ENCODE data around the gene NSUN6.

The NSUN6 gene

DNA sequence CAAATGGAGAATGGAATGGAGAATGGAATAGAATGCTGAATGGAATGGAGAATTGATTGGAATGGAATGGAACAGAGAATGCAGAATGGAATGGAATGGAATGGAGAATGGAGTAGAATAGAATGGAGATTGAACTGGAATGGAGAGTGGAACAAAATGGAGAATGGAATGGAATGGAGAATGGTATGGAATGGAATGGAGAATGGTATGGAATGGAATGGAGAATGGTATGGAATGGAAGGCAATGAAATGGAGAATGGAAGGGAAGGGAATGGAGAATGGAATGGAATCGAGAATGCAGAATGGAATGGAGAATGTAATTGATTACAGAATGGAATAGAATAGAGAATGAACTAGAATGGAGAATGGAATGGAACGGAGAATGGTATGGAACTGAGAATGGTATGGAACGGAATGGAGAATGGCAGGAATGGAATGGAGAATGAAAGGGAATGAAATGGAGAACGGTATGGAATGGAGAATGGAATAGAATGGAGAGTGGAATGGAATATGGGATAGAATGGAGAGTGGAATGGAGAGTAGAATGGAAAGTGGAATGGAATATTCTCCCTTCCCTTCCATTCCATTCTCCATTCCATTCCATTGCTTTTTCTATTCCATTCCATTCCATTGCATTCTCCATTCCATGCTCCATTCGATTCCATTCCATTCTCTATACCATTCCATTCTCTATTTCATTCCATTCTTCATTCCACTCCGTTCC, 88.2 kb downstream of the NSUN6 start:
- Histone ChIP-seq H3K4me1 (ENCODE audit: control insufficient read depth, insufficient read depth, low read length, unreplicated experiment) (no peaks in the 10 kb centered on the region), H3K4me3 (ENCODE audit: low read depth, low read length) (no peak overlapping the region), H3K27ac (ENCODE audit: low read depth, low read length) (no peak overlapping the region), H2AFZ (ENCODE audit: low read length, unreplicated experiment) (no peak overlapping the region), H3K36me3 (ENCODE audit: insufficient read depth, low read length) (0 out of 2 replicates have a peak, but pooled peaks cover 4% of the 10 kb centered on the region), H3K27me3 (ENCODE audit: insufficient read depth, low read length) (no peaks in the 10 kb centered on the region), H3K79me2 (ENCODE audit: control insufficient read depth, insufficient read depth, low read length, unreplicated experiment) (no peaks in the 10 kb centered on the region)

GRCh38 chr10:18561861-18562551, 89.4 kb downstream of the NSUN6 start:
- Histone ChIP-seq H3K36me3 (ENCODE audit: insufficient read depth, low read length) (0 out of 2 replicates have a peak, but pooled peaks cover 4% of the 10 kb centered on the region), H3K4me3 (ENCODE audit: low read depth, low read length) (no peak overlapping the region), H3K27ac (ENCODE audit: low read depth, low read length) (no peak overlapping the region)

GRCh38 chr10:18557960-18558359, 93.4 kb downstream of the NSUN6 start:
- H3K4me1 ChIP-seq (ENCODE audit: control insufficient read depth, insufficient read depth, low read length, unreplicated experiment), result no peaks in the 10 kb centered on the region
- H3K36me3 ChIP-seq (ENCODE audit: insufficient read depth, low read length), result peaks cover 21% of the 10 kb centered on the region
- no peak overlapping the region for H2AFZ ChIP-seq (ENCODE audit: low read length, unreplicated experiment)
- H3K4me3 ChIP-seq (ENCODE audit: low read depth, low read length), result no peak overlapping the region
- H3K27me3 ChIP-seq (ENCODE audit: insufficient read depth, low read length), result no peaks in the 10 kb centered on the region
- H3K27ac ChIP-seq (ENCODE audit: low read depth, low read length), result no peak overlapping the region
- H3K79me2 ChIP-seq (ENCODE audit: control insufficient read depth, insufficient read depth, low read length, unreplicated experiment), result no peaks in the 10 kb centered on the region

More at GRCh38 chr10:18561861-18562551, 89.4 kb downstream of the NSUN6 start:
- Histone ChIP-seq H3K27me3 (ENCODE audit: insufficient read depth, low read length) (no peaks in the 10 kb centered on the region), H3K79me2 (ENCODE audit: control insufficient read depth, insufficient read depth, low read length, unreplicated experiment) (no peaks in the 10 kb centered on the region), H3K4me1 (ENCODE audit: control insufficient read depth, insufficient read depth, low read length, unreplicated experiment) (no peaks in the 10 kb centered on the region), H2AFZ (ENCODE audit: low read length, unreplicated experiment) (no peak overlapping the region)

DNA sequence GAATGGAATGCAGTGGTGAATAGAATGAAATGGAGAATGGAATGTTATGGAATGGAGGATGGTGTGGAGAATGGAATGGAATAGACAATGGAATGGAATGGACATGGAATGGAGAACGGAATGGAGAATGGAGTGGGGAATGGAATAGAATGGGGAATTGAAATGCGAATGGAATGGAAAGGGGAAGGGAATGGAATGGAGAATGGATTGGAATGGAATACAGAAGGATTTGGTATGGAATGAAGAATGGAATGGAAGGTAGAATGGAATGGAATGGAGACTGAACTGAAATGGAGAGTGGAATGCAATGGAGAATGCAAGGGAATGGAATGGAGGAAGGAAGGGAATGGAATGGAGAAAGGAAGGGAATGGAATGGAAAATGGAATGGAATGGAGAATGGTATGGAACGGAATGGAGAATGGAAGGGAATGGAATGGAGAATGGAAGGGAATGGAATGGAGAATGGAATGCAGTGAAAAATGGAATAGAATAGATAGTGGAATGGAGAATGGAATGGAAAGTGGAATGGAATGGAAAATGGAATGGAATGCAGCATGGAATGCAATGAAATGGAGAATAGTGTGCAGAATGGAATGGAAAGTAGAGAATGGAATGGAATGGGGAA, 94.8 kb downstream of the NSUN6 start:
- Histone ChIP-seq H3K36me3 (ENCODE audit: insufficient read depth, low read length) (peaks cover 21% of the 10 kb centered on the region), H3K27me3 (ENCODE audit: insufficient read depth, low read length) (no peaks in the 10 kb centered on the region), H2AFZ (ENCODE audit: low read length, unreplicated experiment) (no peak overlapping the region), H3K4me3 (ENCODE audit: low read depth, low read length) (no peak overlapping the region), H3K27ac (ENCODE audit: low read depth, low read length) (no peak overlapping the region), H3K79me2 (ENCODE audit: control insufficient read depth, insufficient read depth, low read length, unreplicated experiment) (no peaks in the 10 kb centered on the region), H3K4me1 (ENCODE audit: control insufficient read depth, insufficient read depth, low read length, unreplicated experiment) (no peaks in the 10 kb centered on the region)

GRCh38 chr10:18554479-18554878, 96.9 kb downstream of the NSUN6 start:
- Histone ChIP-seq H3K36me3 (ENCODE audit: insufficient read depth, low read length) (peaks cover 16% of the 10 kb centered on the region), H2AFZ (ENCODE audit: low read length, unreplicated experiment) (no peak overlapping the region), H3K4me3 (ENCODE audit: low read depth, low read length) (no peak overlapping the region), H3K27ac (ENCODE audit: low read depth, low read length) (no peak overlapping the region), H3K27me3 (ENCODE audit: insufficient read depth, low read length) (no peaks in the 10 kb centered on the region), H3K4me1 (ENCODE audit: control insufficient read depth, insufficient read depth, low read length, unreplicated experiment) (no peaks in the 10 kb centered on the region), H3K79me2 (ENCODE audit: control insufficient read depth, insufficient read depth, low read length, unreplicated experiment) (no peaks in the 10 kb centered on the region)

DNA sequence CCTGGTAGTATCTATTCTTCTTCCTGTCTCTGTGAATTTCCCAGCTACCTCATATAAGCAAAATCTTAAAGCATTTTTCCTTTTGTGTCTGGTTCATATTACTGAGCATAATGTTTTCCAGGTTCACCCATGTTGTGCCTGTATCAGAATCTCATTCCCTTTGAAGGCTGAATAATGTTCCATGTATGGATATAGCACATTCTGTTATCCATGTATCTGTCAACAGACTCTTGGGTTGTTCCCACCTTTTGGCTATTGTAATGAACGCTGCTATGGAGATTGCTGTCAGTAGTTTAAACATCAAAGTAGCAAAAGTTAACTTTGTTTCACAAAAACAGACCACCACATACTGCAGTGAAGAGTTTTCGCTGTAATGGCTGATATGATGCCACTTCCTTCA, 99.9 kb downstream of the NSUN6 start:
- no peaks in the 10 kb centered on the region for H3K79me2 ChIP-seq (ENCODE audit: control insufficient read depth, insufficient read depth, low read length, unreplicated experiment)
- H3K27me3 ChIP-seq (ENCODE audit: insufficient read depth, low read length), result no peaks in the 10 kb centered on the region
- no peaks in the 10 kb centered on the region for H3K4me1 ChIP-seq (ENCODE audit: control insufficient read depth, insufficient read depth, low read length, unreplicated experiment)
- peaks cover 16% of the 10 kb centered on the region for H3K36me3 ChIP-seq (ENCODE audit: insufficient read depth, low read length)
- H3K27ac ChIP-seq (ENCODE audit: low read depth, low read length), result no peak overlapping the region
- no peak overlapping the region for H2AFZ ChIP-seq (ENCODE audit: low read length, unreplicated experiment)
- no peak overlapping the region for H3K4me3 ChIP-seq (ENCODE audit: low read depth, low read length)

GRCh38 chr10:18549105-18549504, 102.3 kb downstream of the NSUN6 start:
- Histone ChIP-seq H3K79me2 (ENCODE audit: control insufficient read depth, insufficient read depth, low read length, unreplicated experiment) (no peaks in the 10 kb centered on the region), H3K4me3 (ENCODE audit: low read depth, low read length) (no peak overlapping the region), H2AFZ (ENCODE audit: low read length, unreplicated experiment) (no peak overlapping the region), H3K4me1 (ENCODE audit: control insufficient read depth, insufficient read depth, low read length, unreplicated experiment) (no peaks in the 10 kb centered on the region), H3K36me3 (ENCODE audit: insufficient read depth, low read length) (no peaks in the 10 kb centered on the region; the same call in 1 of the 2 replicates), H3K27ac (ENCODE audit: low read depth, low read length) (no peak overlapping the region), H3K27me3 (ENCODE audit: insufficient read depth, low read length) (no peaks in the 10 kb centered on the region)

DNA sequence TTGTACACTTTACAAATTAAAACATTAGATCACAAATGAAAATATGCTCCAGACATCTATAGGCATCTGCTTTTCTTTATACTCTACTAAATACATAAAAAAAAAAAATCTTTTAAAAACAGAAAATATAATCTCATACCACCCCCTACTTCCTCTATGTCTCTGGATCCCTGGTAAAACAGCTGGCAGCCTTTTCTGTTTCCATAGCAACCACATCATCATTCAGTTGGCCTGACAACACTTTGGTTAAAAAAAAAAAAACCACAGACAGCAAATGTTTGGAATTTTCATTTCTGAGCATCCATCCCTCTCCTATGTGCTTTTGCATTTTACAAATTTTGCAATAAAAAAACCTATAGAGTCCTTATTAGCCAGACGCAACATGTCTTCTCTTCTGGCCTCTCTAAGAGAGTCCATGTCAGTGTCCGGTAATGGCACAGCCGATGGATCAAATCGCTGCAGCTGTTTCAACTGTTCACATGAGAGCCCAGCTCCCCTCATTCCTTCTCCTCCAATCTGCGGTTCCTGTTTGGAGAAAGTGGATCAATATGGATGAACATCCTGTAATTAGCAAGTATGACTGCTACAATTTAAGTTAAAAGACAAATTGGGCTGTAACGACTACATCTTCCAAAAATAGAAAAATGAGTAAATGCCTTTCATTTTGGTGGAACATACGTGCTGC, 105.6 kb downstream of the NSUN6 start:
- no peaks in the 10 kb centered on the region for H3K4me1 ChIP-seq (ENCODE audit: control insufficient read depth, insufficient read depth, low read length, unreplicated experiment)
- no peak overlapping the region for H2AFZ ChIP-seq (ENCODE audit: low read length, unreplicated experiment)
- no peak overlapping the region for H3K27ac ChIP-seq (ENCODE audit: low read depth, low read length)
- no peaks in the 10 kb centered on the region for H3K27me3 ChIP-seq (ENCODE audit: insufficient read depth, low read length)
- H3K4me3 ChIP-seq (ENCODE audit: low read depth, low read length), result no peak overlapping the region
- no peaks in the 10 kb centered on the region for H3K79me2 ChIP-seq (ENCODE audit: control insufficient read depth, insufficient read depth, low read length, unreplicated experiment)
- H3K36me3 ChIP-seq (ENCODE audit: insufficient read depth, low read length), result peaks cover under 1% of the 10 kb centered on the region

- Histone ChIP-seq H3K79me2 (ENCODE audit: control insufficient read depth, insufficient read depth, low read length, unreplicated experiment) (no peaks in the 10 kb centered on the region), H3K27me3 (ENCODE audit: insufficient read depth, low read length) (no peaks in the 10 kb centered on the region), H3K4me3 (ENCODE audit: low read depth, low read length) (no peak overlapping the region), H3K4me1 (ENCODE audit: control insufficient read depth, insufficient read depth, low read length, unreplicated experiment) (no peaks in the 10 kb centered on the region), H2AFZ (ENCODE audit: low read length, unreplicated experiment) (no peak overlapping the region), H3K36me3 (ENCODE audit: insufficient read depth, low read length) (peaks cover 7% of the 10 kb centered on the region), H3K27ac (ENCODE audit: low read depth, low read length) (no peak overlapping the region)
Measured at GRCh38 chr10:18542832-18543231, 108.6 kb downstream of the NSUN6 start.

GRCh38 chr10:18540195-18540594, 111.2 kb downstream of the NSUN6 start:
- Histone ChIP-seq H3K36me3 (ENCODE audit: insufficient read depth, low read length) (peaks cover 7% of the 10 kb centered on the region), H3K27ac (ENCODE audit: low read depth, low read length) (no peak overlapping the region), H2AFZ (ENCODE audit: low read length, unreplicated experiment) (no peak overlapping the region), H3K4me3 (ENCODE audit: low read depth, low read length) (no peak overlapping the region), H3K27me3 (ENCODE audit: insufficient read depth, low read length) (no peaks in the 10 kb centered on the region), H3K79me2 (ENCODE audit: control insufficient read depth, insufficient read depth, low read length, unreplicated experiment) (no peaks in the 10 kb centered on the region), H3K4me1 (ENCODE audit: control insufficient read depth, insufficient read depth, low read length, unreplicated experiment) (no peaks in the 10 kb centered on the region)

Data from ACC112 (cell line).